ENCODE results near the gene FGF1.

The FGF1 gene

GRCh38 chr5:142621227-142621626 is 64.7 kb downstream of the FGF1 start:
- in situ Hi-C loops (cut with MboI; ENCODE audit: low sequenced_read_pairs, unreplicated experiment): no loop called here
- no peak for TF ChIP-seq CTCF (IDR thresholded peaks at IDR 0.05; ENCODE audit: borderline replicate concordance, control extremely low read depth, extremely low read depth, insufficient read depth, missing control alignments)
- no peak for DNase-seq (ENCODE audit: low spot score)

- in situ Hi-C loops (cut with MboI; ENCODE audit: low sequenced_read_pairs, unreplicated experiment): loop anchor here (10.0 kb wide), 1 partner anchor 75 kb away; no protein-coding TSS in a partner anchor
- TF ChIP-seq CTCF (IDR thresholded peaks at IDR 0.05; ENCODE audit: borderline replicate concordance, control extremely low read depth, extremely low read depth, insufficient read depth, missing control alignments): no peak
Observed at GRCh38 chr5:142619815-142620214, 66.1 kb downstream of the FGF1 start.

GRCh38 chr5:142618130-142618523 is 67.8 kb downstream of the FGF1 start:
- in situ Hi-C loops (cut with MboI; ENCODE audit: low sequenced_read_pairs, unreplicated experiment): loop anchor here (10.0 kb wide), 1 partner anchor 77 kb away; no protein-coding TSS in a partner anchor
- no peak for DNase-seq (ENCODE audit: low spot score)
- no peak for TF ChIP-seq CTCF (IDR thresholded peaks at IDR 0.05; ENCODE audit: borderline replicate concordance, control extremely low read depth, extremely low read depth, insufficient read depth, missing control alignments)

More at GRCh38 chr5:142619815-142620214, 66.1 kb downstream of the FGF1 start:
- no peak for DNase-seq (ENCODE audit: low spot score)

GRCh38 chr5:142617416-142618129 is 68.3 kb downstream of the FGF1 start:
- in situ Hi-C loops (cut with MboI; ENCODE audit: low sequenced_read_pairs, unreplicated experiment): loop anchor here (10.0 kb wide), 1 partner anchor 77 kb away; no protein-coding TSS in a partner anchor
- no peak for TF ChIP-seq CTCF (IDR thresholded peaks at IDR 0.05; ENCODE audit: borderline replicate concordance, control extremely low read depth, extremely low read depth, insufficient read depth, missing control alignments)
- DNase-seq (ENCODE audit: low spot score): peak; percentile 29

GRCh38 chr5:142615948-142616347 is 69.9 kb downstream of the FGF1 start:
- DNase-seq (ENCODE audit: low spot score): no peak
- no peak for TF ChIP-seq CTCF (IDR thresholded peaks at IDR 0.05; ENCODE audit: borderline replicate concordance, control extremely low read depth, extremely low read depth, insufficient read depth, missing control alignments)
- in situ Hi-C loops (cut with MboI; ENCODE audit: low sequenced_read_pairs, unreplicated experiment): loop anchor here (10.0 kb wide), 1 partner anchor 79 kb away; no protein-coding TSS in a partner anchor

- no peak for TF ChIP-seq CTCF (IDR thresholded peaks at IDR 0.05; ENCODE audit: borderline replicate concordance, control extremely low read depth, extremely low read depth, insufficient read depth, missing control alignments)
- in situ Hi-C loops (cut with MboI; ENCODE audit: low sequenced_read_pairs, unreplicated experiment): loop anchor here (10.0 kb wide), 1 partner anchor 81 kb away; no protein-coding TSS in a partner anchor
- DNase-seq (ENCODE audit: low spot score): no peak
Observed at GRCh38 chr5:142614054-142614453, 71.8 kb downstream of the FGF1 start.

Data from GM13976 (cell line).